GM18907 (cell line): ENCODE results near the gene CACNA2D4.

Experiments
- ATAC-seq: cut with Tn5 transposase; IDR thresholded peaks from one replicate; pipeline ENCODE4 v1.9.1; 2021; ENCODE audit warnings: mild to moderate bottlenecking, moderate library complexity; ENCODE audit not compliant: unreplicated experiment

Gene CACNA2D4

GRCh38 chr12:1846421-1847405 lies 71.7 kb downstream of the CACNA2D4 start:
- ATAC-seq: no peak

- no peak for ATAC-seq
These were observed 72.6 kb downstream of the CACNA2D4 start for GRCh38 chr12:1845886-1846285.

GRCh38 chr12:1845427-1845826 lies 73.0 kb downstream of the CACNA2D4 start:
- no peak for ATAC-seq

- no peak for ATAC-seq
These were observed 73.6 kb downstream of the CACNA2D4 start for GRCh38 chr12:1844661-1845409.

- no peak for ATAC-seq
These were observed 74.2 kb downstream of the CACNA2D4 start for GRCh38 chr12:1844223-1844622.

GRCh38 chr12:1843641-1844005 lies 74.8 kb downstream of the CACNA2D4 start:
- no peak for ATAC-seq

GRCh38 chr12:1842905-1843640 lies 75.4 kb downstream of the CACNA2D4 start:
- ATAC-seq: no peak

GRCh38 chr12:1842183-1842904 lies 76.1 kb downstream of the CACNA2D4 start:
- no peak for ATAC-seq

GRCh38 chr12:1841586-1842182 lies 76.8 kb downstream of the CACNA2D4 start:
- ATAC-seq: no peak

GRCh38 chr12:1840981-1841425 lies 77.4 kb downstream of the CACNA2D4 start:
- ATAC-seq: no peak

GRCh38 chr12:1839956-1840951 lies 78.2 kb downstream of the CACNA2D4 start:
- ATAC-seq: no peak

GRCh38 chr12:1839464-1839863 lies 79.0 kb downstream of the CACNA2D4 start:
- no peak for ATAC-seq

GRCh38 chr12:1838994-1839365 lies 79.5 kb downstream of the CACNA2D4 start:
- no peak for ATAC-seq

- no peak for ATAC-seq
These were observed 80.1 kb downstream of the CACNA2D4 start for GRCh38 chr12:1838205-1838993.

- no peak for ATAC-seq
These were observed 80.8 kb downstream of the CACNA2D4 start for GRCh38 chr12:1837541-1838204.

GRCh38 chr12:1836854-1837421 lies 81.5 kb downstream of the CACNA2D4 start:
- ATAC-seq: no peak

- no peak for ATAC-seq
These were observed 82.1 kb downstream of the CACNA2D4 start for GRCh38 chr12:1836241-1836803.
